PC-9 (cell line): ENCODE results near the gene GOLM1.

Source experiments
- CTCF ChIP-seq: fragments of 200-600 bp; sonication (generic); conservative IDR thresholded peaks from 2 replicates; pipeline ENCODE4 v1.6.1; 2017; ENCODE audit warnings: mixed run types, antibody characterized with exemption, mild to moderate bottlenecking, moderate library complexity
- EZH2 ChIP-seq: fragments of 200-600 bp; sonication (generic); IDR thresholded peaks from 2 replicates; pipeline ENCODE4 v1.8.0; 2017; ENCODE audit warnings: antibody characterized with exemption, low read depth

- no peak for TF ChIP-seq CTCF
- TF ChIP-seq EZH2: no peak
These were observed 29.0 kb upstream of the GOLM1 start for GRCh38 chr9:86128235-86128822.
